ENCODE data around the gene ZNF729. TPM values are rescaled to one million over a fixed set of nuclear protein-coding genes. Genes with fewer than 3 reads are reported as not detected.
"Not testable (repeated sequence)": the region's sequence is repeated elsewhere in the genome, so short reads cannot be mapped to it uniquely, and the experiment has no call there.

Gene ZNF729
- total RNA-seq, 4 donors from 2014 or later, result not detected

DNA sequence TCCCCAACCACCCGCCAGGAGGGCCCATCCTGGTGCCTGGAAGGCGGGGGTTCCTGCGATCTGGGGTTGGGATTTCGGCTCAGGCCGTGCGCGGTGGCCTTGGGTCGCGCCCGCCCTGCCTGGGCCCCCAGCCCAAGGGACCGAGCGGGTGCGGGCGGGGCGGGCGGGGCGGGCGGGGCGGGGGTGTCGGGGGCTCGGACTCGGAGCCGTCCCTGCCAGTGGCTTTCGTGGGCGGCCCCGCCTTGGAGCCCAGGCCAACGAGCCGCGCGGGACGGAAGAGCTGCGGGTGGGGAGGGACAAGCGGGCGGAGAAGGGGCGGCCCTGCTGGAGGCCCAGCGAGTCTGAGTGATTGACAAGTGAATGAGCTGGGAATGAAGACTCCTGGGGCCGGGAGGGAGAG lies 24.6 kb upstream of the ZNF729 start:
- TF ChIP-seq POLR2A (IDR thresholded peaks at IDR 0.05), result no peak
- TF ChIP-seq, protein P1, sequence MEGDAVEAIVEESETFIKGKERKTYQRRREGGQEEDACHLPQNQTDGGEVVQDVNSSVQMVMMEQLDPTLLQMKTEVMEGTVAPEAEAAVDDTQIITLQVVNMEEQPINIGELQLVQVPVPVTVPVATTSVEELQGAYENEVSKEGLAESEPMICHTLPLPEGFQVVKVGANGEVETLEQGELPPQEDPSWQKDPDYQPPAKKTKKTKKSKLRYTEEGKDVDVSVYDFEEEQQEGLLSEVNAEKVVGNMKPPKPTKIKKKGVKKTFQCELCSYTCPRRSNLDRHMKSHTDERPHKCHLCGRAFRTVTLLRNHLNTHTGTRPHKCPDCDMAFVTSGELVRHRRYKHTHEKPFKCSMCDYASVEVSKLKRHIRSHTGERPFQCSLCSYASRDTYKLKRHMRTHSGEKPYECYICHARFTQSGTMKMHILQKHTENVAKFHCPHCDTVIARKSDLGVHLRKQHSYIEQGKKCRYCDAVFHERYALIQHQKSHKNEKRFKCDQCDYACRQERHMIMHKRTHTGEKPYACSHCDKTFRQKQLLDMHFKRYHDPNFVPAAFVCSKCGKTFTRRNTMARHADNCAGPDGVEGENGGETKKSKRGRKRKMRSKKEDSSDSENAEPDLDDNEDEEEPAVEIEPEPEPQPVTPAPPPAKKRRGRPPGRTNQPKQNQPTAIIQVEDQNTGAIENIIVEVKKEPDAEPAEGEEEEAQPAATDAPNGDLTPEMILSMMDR (IDR thresholded peaks at IDR 0.05), result no peak
- H3K27me3 ChIP-seq, result no peaks in the 10 kb centered on the region
- H3K27ac ChIP-seq, result no peak overlapping the region
- DNase-seq, result no peak
- H3K4me3 ChIP-seq, result no peak overlapping the region
- 17 to 22% methylated on average over 3 to 7 of the region's 37 CpGs for WGBS, 2 donors
- peaks cover 0 to 56% (median 7%) of the 10 kb centered on the region in 3 donors for H3K9me3 ChIP-seq
- no peaks in the 10 kb centered on the region for H3K4me1 ChIP-seq
- intact Hi-C loops (cut with DNase I), result no loop called here
- no peaks in the 10 kb centered on the region for H3K36me3 ChIP-seq

DNA sequence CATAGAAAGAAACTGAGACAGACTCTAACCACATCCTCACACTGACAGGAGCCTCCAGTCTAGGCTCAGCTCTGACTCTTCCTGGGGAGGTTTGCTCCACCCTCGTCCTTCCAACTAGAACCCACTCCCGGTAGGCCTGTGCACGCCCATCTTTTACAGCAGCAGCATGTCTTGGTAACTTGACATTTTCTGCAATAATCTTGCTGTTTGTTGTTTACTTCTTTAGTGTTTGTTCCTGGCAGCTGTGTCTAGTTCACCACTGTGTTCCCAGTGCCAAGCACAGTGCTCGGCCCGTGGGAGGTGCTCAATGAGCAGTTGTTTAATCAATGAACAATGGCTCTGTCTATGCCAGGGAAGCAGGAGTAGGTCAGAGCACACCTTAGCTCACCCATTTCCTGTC lies 23.1 kb upstream of the ZNF729 start:
- WGBS, 2 donors, result 75 to 83% methylated on average over 5 of the region's 5 CpGs
- Histone ChIP-seq H3K9me3 (peaks cover 0 to 51% (median 7%) of the 10 kb centered on the region in 3 donors), H3K27ac (no peak overlapping the region)

DNA sequence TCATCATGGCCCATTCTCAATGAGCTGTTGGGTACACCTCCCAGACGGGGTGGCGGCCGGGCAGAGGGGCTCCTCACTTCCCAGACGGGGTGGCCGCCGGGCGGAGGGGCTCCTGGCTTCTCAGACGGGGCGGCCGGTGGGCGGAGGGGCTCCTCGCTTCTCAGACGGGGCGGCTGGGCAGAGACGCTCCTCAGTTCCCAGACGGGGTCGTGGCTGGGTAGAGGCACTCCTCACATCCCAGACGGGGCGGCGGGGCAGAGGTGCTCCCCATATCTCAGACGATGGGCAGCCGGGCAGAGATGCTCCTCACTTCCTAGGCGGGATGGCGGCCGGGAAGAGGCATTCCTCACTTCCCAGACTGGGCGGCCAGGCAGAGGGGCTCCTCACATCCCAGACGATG lies 35.3 kb downstream of the ZNF729 start:
- H3K4me1 ChIP-seq; DNase-seq; H3K4me3 ChIP-seq; H3K27ac ChIP-seq; intact Hi-C loops (cut with DNase I); H3K36me3 ChIP-seq; H3K27me3 ChIP-seq: not testable (repeated sequence)
- no CpG with 5 or more reads among the region's 27 CpGs for WGBS, 2 donors
- H3K9me3 ChIP-seq, result peaks cover 0 to 61% (median 5%) of the 10 kb centered on the region in 3 donors

More for the DNA sequence above, 23.1 kb upstream of the ZNF729 start:
- H3K27me3 ChIP-seq, result no peaks in the 10 kb centered on the region
- no peaks in the 10 kb centered on the region for H3K36me3 ChIP-seq
- TF ChIP-seq, protein P1 (IDR thresholded peaks at IDR 0.05), result no peak
- TF ChIP-seq POLR2A (IDR thresholded peaks at IDR 0.05), result no peak
- no peak overlapping the region for H3K4me3 ChIP-seq
- H3K4me1 ChIP-seq, result no peaks in the 10 kb centered on the region
- DNase-seq, result no peak
- intact Hi-C loops (cut with DNase I), result no loop called here

DNA sequence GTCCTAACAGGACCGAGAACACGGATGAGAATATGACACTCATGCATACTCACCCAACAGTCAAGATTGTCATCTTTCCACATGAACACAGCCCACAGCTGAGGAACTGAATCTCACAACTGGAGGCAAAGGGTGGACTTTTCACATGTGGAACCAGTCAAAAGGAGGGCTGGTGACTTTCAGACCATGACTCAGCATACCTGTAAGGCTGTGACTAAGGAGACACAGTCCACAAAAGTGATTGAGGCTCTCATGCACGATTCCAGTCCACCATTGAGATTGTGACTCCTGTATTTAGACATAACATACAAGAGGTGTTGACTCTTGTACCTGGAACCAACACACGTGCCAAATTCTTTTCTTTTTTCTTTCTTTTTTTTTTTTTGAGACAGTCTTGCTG lies 40.0 kb downstream of the ZNF729 start:
- Histone ChIP-seq H3K4me1 (no peaks in the 10 kb centered on the region), H3K27ac (no peak overlapping the region), H3K27me3 (no peaks in the 10 kb centered on the region), H3K4me3 (no peak overlapping the region), H3K36me3 (no peaks in the 10 kb centered on the region), H3K9me3 (peaks cover 0 to 81% (median 0%) of the 10 kb centered on the region in 3 donors)
- intact Hi-C loops (cut with DNase I), result no loop called here
- TF ChIP-seq, protein P1 (IDR thresholded peaks at IDR 0.05), result no peak
- no peak for TF ChIP-seq POLR2A (IDR thresholded peaks at IDR 0.05)
- 69 to 76% methylated on average over 4 of the region's 4 CpGs for WGBS, 2 donors
- no peak for DNase-seq

DNA sequence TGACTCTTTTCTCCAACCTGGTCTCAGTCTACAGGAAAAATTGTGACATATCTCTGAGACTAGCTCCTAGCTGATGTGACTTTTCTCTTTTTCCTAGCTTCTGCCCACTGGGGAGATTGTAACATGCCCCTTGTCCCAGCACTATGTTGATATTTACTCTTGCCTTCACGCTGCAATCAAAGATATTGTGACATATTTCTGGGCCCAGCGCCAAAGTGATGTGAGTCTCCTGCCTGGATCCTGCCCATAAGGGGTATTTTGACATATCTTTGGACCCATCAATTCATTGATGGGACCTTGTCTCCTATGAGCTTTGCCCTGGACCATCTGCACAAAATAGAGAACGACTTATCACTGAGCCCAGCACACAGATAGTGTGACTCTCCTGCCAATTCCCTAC lies 41.1 kb downstream of the ZNF729 start:
- TF ChIP-seq, protein P1 (IDR thresholded peaks at IDR 0.05), result no peak
- no peak for TF ChIP-seq POLR2A (IDR thresholded peaks at IDR 0.05)
- Histone ChIP-seq H3K27ac (no peak overlapping the region), H3K4me3 (no peak overlapping the region), H3K27me3 (no peaks in the 10 kb centered on the region), H3K4me1 (no peaks in the 10 kb centered on the region), H3K36me3 (no peaks in the 10 kb centered on the region), H3K9me3 (peaks cover 0 to 70% (median 0%) of the 10 kb centered on the region in 3 donors)
- no peak for DNase-seq
- 60 to 64% methylated on average over 3 of the region's 3 CpGs for WGBS, 2 donors
- intact Hi-C loops (cut with DNase I), result no loop called here

DNA sequence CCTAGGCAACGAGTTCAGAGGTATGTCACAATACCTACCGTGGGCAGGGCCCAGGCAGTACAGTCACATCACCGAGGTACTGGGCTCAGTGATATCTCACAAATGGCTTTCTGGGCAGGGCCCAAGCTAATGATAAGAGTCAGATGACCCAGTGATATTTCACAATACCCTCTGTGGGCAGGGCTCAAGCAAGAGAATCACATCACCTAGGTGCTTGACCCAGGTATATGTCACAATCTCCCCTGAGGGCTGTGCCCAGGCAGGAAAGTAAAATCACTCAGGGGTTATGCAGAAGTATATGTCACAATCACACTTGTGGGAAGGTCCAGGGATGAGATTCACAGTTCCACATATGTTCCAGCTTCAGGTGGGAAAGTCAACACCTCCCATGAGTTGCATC lies 45.3 kb downstream of the ZNF729 start:
- no peaks in the 10 kb centered on the region for H3K4me1 ChIP-seq
- 67 to 77% methylated on average over 3 of the region's 3 CpGs for WGBS, 2 donors
- no peak for TF ChIP-seq POLR2A (IDR thresholded peaks at IDR 0.05)
- H3K36me3 ChIP-seq, result no peaks in the 10 kb centered on the region
- intact Hi-C loops (cut with DNase I), result no loop called here
- no peak overlapping the region for H3K27ac ChIP-seq
- no peaks in the 10 kb centered on the region for H3K27me3 ChIP-seq
- no peak for DNase-seq
- peaks cover 0 to 72% (median 4%) of the 10 kb centered on the region in 3 donors for H3K9me3 ChIP-seq
- no peak overlapping the region for H3K4me3 ChIP-seq

All from esophagus squamous epithelium (tissue), 5 donors.